NCI-H187 treated with DMSO at 0.1 percent for 48 hours (cell line): ENCODE results near the gene TAF11L10.
"Not testable (repeated sequence)": the region's sequence is repeated elsewhere in the genome, so short reads cannot be mapped to it uniquely, and the experiment has no call there.

Experiments
- DNase-seq: peaks from one replicate; lab custom pipeline; 2025; lab: John Stamatoyannopoulos, UW

Gene TAF11L10

GRCh38 chr5:17597728-17598127 lies at the start of gene TAF11L10:
TSS of gene TAF11L10 (minus strand) at chr5:17597828.
- DNase-seq, result not testable (repeated sequence)

GRCh38 chr5:17634160-17634559 lies 36.5 kb upstream of the TAF11L10 start, which contains the start of gene TAF11L14:
TSS of gene TAF11L14 (plus strand) at chr5:17634460.
- DNase-seq, result no peak

- not testable (repeated sequence) for DNase-seq
Measured at GRCh38 chr5:17631788-17632187, 34.2 kb upstream of the TAF11L10 start, which contains the start of gene TAF11L13. TSS of gene TAF11L13 (plus strand) at chr5:17632088.

- DNase-seq, result no peak
Measured at GRCh38 chr5:17625686-17626085, 28.1 kb upstream of the TAF11L10 start.

- no peak for DNase-seq
Measured at GRCh38 chr5:17620627-17621026, 23.0 kb upstream of the TAF11L10 start.

GRCh38 chr5:17619354-17619753 lies 21.7 kb upstream of the TAF11L10 start:
- no peak for DNase-seq

- no peak for DNase-seq
Measured at GRCh38 chr5:17614872-17615605, 17.4 kb upstream of the TAF11L10 start.

- DNase-seq, result not testable (repeated sequence)
Measured at GRCh38 chr5:17610092-17610491, 12.5 kb upstream of the TAF11L10 start, which contains the start of gene TAF11L12. TSS of gene TAF11L12 (plus strand) at chr5:17610392.

GRCh38 chr5:17607461-17607860 lies 9.8 kb upstream of the TAF11L10 start:
- not testable (repeated sequence) for DNase-seq

- DNase-seq, result no peak
Measured at GRCh38 chr5:17604951-17605350, 7.3 kb upstream of the TAF11L10 start.

GRCh38 chr5:17603880-17604279 lies 6.3 kb upstream of the TAF11L10 start, which contains the start of gene TAF11L11:
TSS of gene TAF11L11 (plus strand) at chr5:17604183.
- DNase-seq, result not testable (repeated sequence)

GRCh38 chr5:17594255-17594654 lies 3.4 kb downstream of the TAF11L10 start, which contains the start of gene TAF11L9:
TSS of gene TAF11L9 (minus strand) at chr5:17594394.
- DNase-seq, result not testable (repeated sequence)

- not testable (repeated sequence) for DNase-seq
Measured at GRCh38 chr5:17590860-17591259, 6.8 kb downstream of the TAF11L10 start, which contains the start of gene TAF11L8. TSS of gene TAF11L8 (minus strand) at chr5:17590960.

- not testable (repeated sequence) for DNase-seq
Measured at GRCh38 chr5:17585658-17586057, 12.0 kb downstream of the TAF11L10 start, which contains the start of gene TAF11L7. TSS of gene TAF11L7 (minus strand) at chr5:17585758.
